GM10248 (cell line): Measurements from ENCODE around the gene GRIK1.

Source experiments
- CTCF ChIA-PET: fragments of 300-600 bp; sonication (Branson Sonifier 250); formaldehyde crosslinking; extraction: SDS; loops from one replicate; lab custom pipeline; 2021; ENCODE audit warnings: antibody characterized with exemption; lab: Yijun Ruan, JAX
- POLR2A ChIA-PET: fragments of 350-650 bp; sonication (Branson Sonifier 250); formaldehyde crosslinking; extraction: SDS; loops from one replicate; lab custom pipeline; 2020; ENCODE audit warnings: antibody characterized with exemption; lab: Yijun Ruan, JAX
- DNase-seq: peaks from one replicate; pipeline ENCODE4 v3.0.0; 2012; ENCODE audit errors: extremely low spot score
- CTCF ChIP-seq: IDR thresholded peaks from 2 replicates; pipeline ENCODE4 v1.5.1; 2012; ENCODE audit warnings: mild to moderate bottlenecking, low read depth; ENCODE audit errors: extremely low read depth, missing control alignments, control extremely low read depth

GRIK1 gene

GRCh38 chr21:29860346-29860745 lies 79.5 kb downstream of the GRIK1 start:
- ChIA-PET POLR2A (no interaction called here), CTCF (no interaction called here)
- DNase-seq: no peak
- TF ChIP-seq CTCF: no peak

- DNase-seq: no peak
- TF ChIP-seq CTCF: no peak
- CTCF ChIA-PET: interaction anchor here (1.8 kb wide), 1 partner anchor 8 kb away, joined by 11 read pairs; no protein-coding TSS in a partner anchor
- POLR2A ChIA-PET: no interaction called here
Observed at GRCh38 chr21:29857150-29857549, 82.6 kb downstream of the GRIK1 start.

GRCh38 chr21:29854795-29855194 lies 85.0 kb downstream of the GRIK1 start:
- ChIA-PET POLR2A (no interaction called here), CTCF (interaction anchor here (1.1 to 1.7 kb wide), 3 partner anchors 9 to 24 kb away, joined by 3 to 4 read pairs (median 3); no protein-coding TSS in a partner anchor)
- no peak for DNase-seq
- no peak for TF ChIP-seq CTCF

DNA sequence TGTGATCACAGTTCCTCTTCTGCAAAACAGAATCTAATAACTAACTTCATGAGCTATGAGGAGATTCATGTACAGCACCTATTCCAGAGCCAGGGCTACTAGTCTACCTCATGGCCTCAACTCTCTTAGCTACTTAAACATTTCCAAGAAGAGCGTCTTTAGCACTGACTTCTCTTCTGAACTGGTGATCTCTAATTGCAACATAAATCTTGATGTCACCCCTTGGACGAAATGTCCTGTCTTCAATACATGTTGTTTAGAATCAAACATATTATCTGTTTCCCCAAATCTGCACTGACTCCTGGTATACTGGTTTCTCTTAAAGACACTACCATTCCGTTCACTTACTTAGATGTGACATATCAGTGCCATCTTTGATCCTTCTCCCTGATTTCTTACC lies 88.2 kb downstream of the GRIK1 start:
- TF ChIP-seq CTCF: no peak
- POLR2A ChIA-PET: no interaction called here
- DNase-seq: no peak
- CTCF ChIA-PET: interaction anchor here (0.9 to 5.3 kb wide), 6 partner anchors 12 to 475 kb away, joined by 3 to 39 read pairs (median 3); no protein-coding TSS in a partner anchor

- ChIA-PET CTCF (interaction anchor here (0.7 to 5.3 kb wide), 23 partner anchors 8 to 1110 kb away, joined by 3 to 39 read pairs (median 3); no protein-coding TSS in a partner anchor), POLR2A (no interaction called here)
- peak; percentile 82 for TF ChIP-seq CTCF
- DNase-seq: peak; percentile 55
Observed at GRCh38 chr21:29849735-29850176, 90.0 kb downstream of the GRIK1 start.

DNA sequence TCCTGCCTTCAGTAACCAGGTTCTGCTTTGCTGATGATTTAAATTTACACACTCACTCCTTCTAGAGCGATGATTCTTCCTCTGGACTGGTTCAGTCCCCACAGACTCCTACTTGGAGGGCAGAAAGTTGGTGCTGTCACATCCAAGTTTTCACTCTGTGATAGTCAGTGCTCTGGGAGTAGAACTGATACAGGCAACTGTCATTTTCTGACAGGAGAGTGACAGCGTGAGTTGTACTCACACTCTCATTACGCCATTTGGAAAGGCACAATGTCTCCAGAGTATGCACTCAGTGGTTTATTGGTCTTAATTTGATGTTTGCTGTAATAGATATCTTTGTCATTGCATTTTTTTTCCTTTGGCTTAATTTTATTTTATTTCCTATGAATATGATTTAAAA lies 96.0 kb downstream of the GRIK1 start:
- ChIA-PET POLR2A (no interaction called here), CTCF (no interaction called here)
- no peak for TF ChIP-seq CTCF
- no peak for DNase-seq
